NCI-H345 (cell line): ENCODE data around the gene ZNF749.
"Not testable (repeated sequence)": the region's sequence is repeated elsewhere in the genome, so short reads cannot be mapped to it uniquely, and the experiment has no call there.

ENCODE experiments used
- DNase-seq: peaks from one replicate; lab custom pipeline; 2025; lab: John Stamatoyannopoulos, UW

Gene ZNF749

DNA sequence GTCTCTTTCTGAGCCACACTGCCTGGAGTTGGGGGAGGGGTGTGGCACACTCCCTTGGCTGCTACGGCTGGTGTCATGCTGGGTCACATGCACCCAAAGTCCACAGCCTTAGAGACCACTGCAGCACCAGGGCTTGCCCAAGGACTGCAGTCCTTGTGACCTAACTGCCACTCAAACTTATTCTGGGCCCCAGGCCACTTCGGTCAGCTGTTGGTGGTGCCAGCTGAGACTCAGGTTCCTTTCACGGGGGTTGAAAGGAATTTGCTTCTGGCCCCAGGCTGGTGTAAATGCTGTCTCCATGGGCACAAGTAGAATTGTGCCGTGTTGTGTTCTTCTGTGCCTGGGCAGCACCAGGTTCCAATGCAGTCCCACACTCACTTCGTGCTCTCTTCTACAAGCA lies 31.4 kb downstream of the ZNF749 start:
- no peak for DNase-seq

DNA sequence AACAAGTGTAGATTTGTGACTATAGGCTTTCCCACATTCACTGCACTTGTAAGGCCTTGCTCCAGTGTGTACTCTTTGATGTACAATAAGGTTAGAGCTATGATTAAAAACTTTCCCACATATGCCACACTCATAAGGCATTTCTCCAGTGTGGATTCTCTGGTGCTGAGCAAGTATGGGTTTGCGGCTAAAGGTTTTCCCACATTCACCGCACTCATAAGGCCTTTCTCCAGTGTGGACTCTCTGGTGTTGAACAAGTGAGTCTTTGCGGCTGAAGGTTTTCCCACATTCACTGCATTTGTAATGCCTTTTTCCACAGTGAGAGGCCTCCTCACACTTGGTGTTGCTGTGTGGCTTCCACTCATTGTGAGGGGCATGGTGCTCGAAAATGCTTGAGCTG lies 38.5 kb downstream of the ZNF749 start:
- no peak for DNase-seq

DNA sequence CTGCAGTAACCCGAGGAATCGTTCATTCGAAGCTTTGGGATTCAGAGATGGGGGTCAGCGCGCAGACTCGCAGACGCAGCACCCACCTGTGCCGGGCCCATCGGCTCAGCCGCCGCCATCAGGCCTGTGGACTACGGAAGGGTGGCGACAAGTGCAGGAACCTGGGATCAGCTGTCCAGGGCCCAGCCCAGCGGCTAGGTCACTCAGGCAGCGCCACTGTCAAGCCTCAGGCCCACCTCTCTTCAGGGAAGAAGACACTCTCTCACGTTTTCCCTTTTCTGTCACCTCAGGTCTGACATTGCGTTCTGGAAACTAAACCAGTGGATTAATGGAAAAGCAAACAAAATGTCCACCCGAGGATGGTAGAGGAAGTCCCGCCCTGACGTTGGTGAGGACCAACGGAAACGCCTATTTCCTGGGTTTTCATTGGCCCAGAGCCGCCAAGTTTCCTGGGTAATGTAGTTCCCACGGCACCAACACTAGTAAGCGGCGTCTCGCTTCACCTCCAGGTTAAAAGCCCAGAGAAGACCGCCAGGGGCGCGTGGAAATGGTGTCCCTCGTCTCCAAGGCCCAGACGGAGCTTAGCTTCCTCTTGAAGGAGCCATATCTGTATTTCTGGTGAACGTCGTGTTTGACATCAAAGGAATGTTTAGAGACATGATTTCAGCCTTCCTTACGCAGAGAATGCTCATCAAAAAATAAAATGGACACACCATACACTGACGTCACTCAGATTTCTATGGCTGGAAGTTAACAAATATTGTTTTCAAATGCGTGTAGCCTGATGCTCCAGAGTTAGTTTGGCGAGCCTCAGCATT lies 42.3 kb downstream of the ZNF749 start, which contains the start of gene ZNF772:
Gene ZNF772 (minus strand): TSS at position 376 of the 818 bp plus-strand sequence. CDS start 257 bp downstream, at position 119.
- DNase-seq, result peak; percentile 88

DNA sequence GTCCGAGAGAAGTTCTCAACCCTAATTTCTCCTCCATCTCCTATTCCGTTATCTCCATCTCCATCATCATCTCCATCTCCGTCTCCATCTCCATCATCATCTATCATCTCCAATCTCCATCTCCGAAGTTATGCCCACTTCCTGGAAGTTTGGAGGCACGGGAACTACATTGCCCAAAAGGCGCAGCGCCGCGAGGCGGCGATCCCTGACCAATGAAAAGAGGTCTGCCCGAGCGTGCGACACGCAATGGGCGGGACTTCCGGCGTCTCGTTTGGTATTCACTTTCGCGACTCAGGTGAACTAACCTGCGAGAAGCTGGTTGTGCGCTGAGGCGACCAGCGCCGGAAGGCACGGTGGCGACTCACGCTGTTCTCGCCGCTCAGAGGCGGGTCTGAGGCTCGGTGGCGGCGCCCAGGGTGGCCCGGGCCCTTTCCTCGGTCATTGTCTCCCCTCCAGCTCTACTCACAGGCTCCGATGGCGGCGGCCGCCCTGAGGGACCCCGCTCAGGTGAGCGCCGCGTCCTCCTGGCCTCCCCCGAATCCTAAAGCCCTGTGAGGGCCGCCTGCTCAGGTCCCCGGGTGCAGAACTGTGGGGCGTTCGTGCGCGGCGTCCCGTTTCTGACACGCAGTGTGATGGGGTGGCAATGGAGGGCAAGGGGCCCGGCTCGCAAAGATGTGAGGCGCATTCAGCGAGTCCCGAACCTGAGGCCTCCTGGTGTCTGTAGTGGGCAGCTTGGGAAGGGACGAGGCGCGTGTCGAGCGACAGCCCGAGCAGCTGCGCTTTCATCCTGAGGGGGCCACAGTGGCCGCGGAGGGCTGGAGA lies 52.6 kb downstream of the ZNF749 start, which contains the start of gene ZNF419:
Gene ZNF419 (plus strand): TSS at position 274 of the 822 bp plus-strand sequence. CDS start 201 bp downstream, at position 475.
- DNase-seq, result peak; percentile 88

DNA sequence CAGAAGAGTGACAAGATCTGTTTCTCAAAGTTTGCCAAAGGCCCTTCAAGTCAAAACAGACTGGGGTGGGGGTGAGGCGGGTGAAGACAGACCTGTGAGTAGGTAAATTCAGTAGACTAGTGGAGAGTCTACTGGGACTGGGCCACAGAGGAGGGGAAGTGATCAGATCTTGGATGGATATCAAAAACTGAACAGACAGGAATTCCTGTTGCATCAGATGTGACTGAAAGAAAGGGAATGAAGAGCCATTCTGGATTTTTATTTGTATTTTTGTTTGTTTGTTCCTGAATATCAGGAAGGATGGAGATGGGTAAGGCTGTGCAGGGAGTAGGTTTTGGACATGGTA lies 53.1 kb downstream of the ZNF749 start:
- DNase-seq, result not testable (repeated sequence)
